ENCODE data around the gene DHX35. TPM values are rescaled to one million over a fixed set of nuclear protein-coding genes. Genes with fewer than 3 reads are reported as not detected.

Gene DHX35
- total RNA-seq, 2 donors from 2014 or later = 9.9 to 17.2 TPM

DNA sequence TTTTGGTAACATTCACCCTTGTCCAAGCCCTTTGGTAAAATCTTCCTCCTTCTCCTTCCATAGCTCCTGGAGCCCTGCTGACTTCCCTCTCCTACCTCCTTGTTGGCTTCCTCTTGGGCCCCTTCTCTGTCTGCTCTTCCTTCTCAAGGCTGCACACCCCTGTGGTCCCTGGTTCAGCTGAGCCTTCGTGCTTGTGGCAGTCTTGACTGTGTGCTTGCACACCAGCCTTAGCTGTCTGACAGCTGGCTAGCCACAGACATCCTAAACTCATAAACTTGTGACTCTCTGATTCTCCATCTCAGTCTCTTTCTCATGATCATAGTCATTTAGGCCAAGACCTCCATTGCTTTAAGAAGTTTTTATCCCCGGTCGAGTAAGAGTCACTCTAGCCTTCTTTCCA is 37.1 kb downstream of the DHX35 start:
- Mint-ChIP-seq H3K4me3 (peak overlapping the region; percentile 72), H3K4me1 (ENCODE audit: low read depth in 2 of 2) (peaks cover 8 to 25% of the 10 kb centered on the region in 2 donors), H3K36me3 (peaks cover 17% of the 10 kb centered on the region), H3K27ac (peak overlapping the region in 1 of 2 donors; percentile 5), H3K9me3 (no peaks in the 10 kb centered on the region), H3K27me3 (no peaks in the 10 kb centered on the region)
- DNase-seq (ENCODE audit: low spot score) (no peak), ATAC-seq (peak in 1 of 2 donors; percentile 55)

DNA sequence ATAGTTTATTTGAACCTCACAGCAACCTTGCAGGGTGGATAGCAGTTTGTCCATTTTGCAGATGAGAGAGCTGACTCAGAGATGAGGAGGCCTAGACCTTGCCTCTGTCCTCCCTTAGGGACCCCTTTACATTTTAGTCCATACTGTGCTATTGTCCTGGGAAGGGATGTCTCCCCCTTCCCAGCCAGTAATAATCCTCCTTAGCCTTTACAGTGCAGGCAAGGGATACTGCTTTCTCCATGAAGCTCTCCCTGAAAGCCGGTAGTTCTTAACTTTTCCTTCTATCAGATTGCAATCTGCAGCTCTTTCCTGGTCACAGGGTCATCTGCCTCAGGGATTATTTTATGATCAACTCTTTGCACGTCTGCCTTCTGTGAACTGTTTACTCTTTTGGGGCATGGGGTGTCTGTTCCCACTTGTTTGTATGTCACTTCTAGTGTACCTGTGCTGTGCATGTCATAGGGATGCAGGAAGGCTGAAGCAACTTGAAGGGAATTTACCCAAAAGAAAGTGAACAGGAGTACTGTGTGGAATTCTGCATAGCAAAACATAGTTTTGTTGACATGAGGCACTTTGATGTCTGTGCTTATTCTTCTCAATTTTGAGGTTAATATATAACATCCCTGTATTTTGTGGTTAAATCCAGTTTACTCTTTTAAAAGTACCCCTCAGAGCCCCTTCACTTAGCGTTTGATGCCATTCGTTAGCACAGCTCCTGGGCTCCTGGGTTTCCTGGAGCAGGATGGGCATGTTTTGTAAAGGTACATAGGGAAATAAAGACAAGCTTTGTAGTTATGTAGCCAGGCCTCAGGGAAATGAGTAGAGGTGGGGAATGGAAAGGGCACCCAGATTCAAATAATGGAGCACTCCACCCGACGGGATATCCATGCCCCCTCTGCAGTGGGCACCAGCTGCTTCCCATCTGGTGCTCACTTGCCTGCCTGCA is 38.1 kb downstream of the DHX35 start:
- Mint-ChIP-seq H3K4me3 (peak overlapping the region; percentile 16), H3K27me3 (no peaks in the 10 kb centered on the region), H3K4me1 (ENCODE audit: low read depth in 2 of 2) (peaks cover 8 to 25% of the 10 kb centered on the region in 2 donors), H3K36me3 (peaks cover 17% of the 10 kb centered on the region), H3K27ac (peak overlapping the region in 1 of 2 donors; percentile 5), H3K9me3 (no peaks in the 10 kb centered on the region)
- no peak for DNase-seq (ENCODE audit: low spot score)
- ATAC-seq = no peak

DNA sequence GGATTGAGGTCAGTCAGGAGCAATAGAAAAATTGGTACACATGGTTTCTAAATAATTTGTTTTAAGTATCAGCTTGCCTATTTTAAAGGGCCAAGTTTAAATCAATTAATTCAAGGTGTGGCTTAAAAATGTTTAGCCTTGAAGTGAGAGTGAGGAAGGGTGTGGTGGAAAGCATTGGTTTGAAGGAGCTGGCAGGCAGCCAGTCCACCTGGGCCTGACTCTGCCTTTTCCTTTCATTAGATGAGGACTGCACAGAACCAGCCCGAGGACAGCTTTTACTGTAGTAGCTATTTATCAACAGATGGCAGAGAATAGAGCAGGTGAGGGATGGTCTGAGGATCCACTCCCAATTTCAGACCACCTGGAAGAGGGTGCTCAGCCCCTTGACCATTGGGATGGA is 42.4 kb downstream of the DHX35 start:
- no peak overlapping the region for H3K4me3 Mint-ChIP-seq
- no peak for DNase-seq (ENCODE audit: low spot score)
- H3K27me3 Mint-ChIP-seq = no peaks in the 10 kb centered on the region
- peaks cover 32% of the 10 kb centered on the region for H3K36me3 Mint-ChIP-seq
- peaks cover 6 to 12% of the 10 kb centered on the region in 2 donors for H3K4me1 Mint-ChIP-seq (ENCODE audit: low read depth in 2 of 2)
- H3K9me3 Mint-ChIP-seq = no peaks in the 10 kb centered on the region
- ATAC-seq = no peak
- no peak overlapping the region for H3K27ac Mint-ChIP-seq

DNA sequence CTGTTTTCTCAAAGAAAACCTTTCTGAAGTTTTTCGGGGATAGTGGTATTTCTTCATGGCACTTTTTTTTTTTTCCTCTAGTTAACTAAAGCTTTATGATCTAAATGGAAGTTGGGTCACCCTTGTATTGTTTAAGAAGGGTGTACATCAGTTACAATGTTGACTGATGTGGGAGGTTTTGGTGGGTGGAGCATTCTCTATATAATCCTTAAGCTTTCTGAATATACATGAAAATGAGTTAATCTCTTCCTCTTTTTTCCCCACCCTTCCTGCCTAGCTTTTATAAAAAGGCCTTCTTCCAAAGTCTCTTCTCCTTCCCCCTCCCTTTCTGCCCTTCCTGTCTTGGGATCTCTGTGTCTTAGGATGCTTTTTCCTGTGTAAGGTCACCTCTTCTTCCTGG is 47.2 kb downstream of the DHX35 start:
- Mint-ChIP-seq H3K4me3 (no peak overlapping the region), H3K9me3 (no peaks in the 10 kb centered on the region), H3K27me3 (no peaks in the 10 kb centered on the region), H3K4me1 (ENCODE audit: low read depth in 2 of 2) (peaks cover 6 to 8% of the 10 kb centered on the region in 2 donors), H3K36me3 (peaks cover 32% of the 10 kb centered on the region), H3K27ac (no peak overlapping the region)
- no peak for DNase-seq (ENCODE audit: low spot score)
- no peak for ATAC-seq

DNA sequence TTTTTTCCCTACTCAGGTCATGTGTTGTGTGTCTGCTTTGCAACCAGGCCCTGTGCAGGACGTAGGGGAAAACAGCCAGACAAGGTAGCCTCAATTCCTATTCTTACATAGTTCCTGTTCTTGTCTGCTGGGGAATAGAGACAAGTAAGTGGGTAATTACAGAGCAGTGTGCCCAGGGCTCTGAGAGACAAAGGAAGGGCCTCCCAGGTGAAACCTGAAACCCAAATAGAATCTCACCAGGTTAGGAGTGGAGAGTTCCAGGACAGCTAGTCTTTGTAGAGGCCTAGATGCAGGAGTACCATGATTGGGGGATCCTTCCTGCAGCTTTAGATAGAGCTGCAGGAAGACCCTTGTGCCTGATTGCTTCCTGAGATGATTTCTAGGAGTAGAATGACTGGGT is 48.4 kb downstream of the DHX35 start:
- Mint-ChIP-seq H3K27me3 (no peaks in the 10 kb centered on the region), H3K36me3 (peaks cover 39% of the 10 kb centered on the region), H3K4me3 (no peak overlapping the region), H3K4me1 (ENCODE audit: low read depth in 2 of 2) (peaks cover 6 to 8% of the 10 kb centered on the region in 2 donors), H3K27ac (no peak overlapping the region), H3K9me3 (no peaks in the 10 kb centered on the region)
- ATAC-seq (no peak), DNase-seq (ENCODE audit: low spot score) (no peak)

DNA sequence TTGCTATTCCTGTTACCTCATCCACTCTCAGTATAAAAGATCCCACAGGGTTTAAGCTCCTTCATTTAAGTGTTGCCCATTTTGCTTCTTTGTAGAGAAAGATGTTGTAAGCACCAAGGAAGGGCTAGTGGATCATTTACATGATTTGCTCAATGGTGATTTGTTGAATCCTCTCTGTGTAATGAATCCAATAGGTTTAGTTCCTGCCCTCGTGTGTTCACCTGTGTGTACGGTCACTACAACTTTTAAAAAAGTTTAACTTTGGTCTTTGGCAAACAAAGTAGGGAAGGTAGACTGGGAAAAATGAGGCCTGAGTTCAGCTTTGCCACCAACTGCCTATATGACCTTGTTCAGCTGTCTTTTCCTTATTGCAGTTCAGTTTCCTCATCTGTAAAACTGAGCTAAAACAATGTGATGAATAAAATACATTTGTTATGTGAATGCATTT is 51.5 kb downstream of the DHX35 start:
- Mint-ChIP-seq H3K36me3 (peaks cover 33% of the 10 kb centered on the region), H3K4me3 (no peak overlapping the region), H3K4me1 (ENCODE audit: low read depth in 2 of 2) (peaks cover 2 to 8% of the 10 kb centered on the region in 2 donors), H3K27me3 (no peaks in the 10 kb centered on the region), H3K27ac (no peak overlapping the region), H3K9me3 (no peaks in the 10 kb centered on the region)
- no peak for ATAC-seq
- no peak for DNase-seq (ENCODE audit: low spot score)

DNA sequence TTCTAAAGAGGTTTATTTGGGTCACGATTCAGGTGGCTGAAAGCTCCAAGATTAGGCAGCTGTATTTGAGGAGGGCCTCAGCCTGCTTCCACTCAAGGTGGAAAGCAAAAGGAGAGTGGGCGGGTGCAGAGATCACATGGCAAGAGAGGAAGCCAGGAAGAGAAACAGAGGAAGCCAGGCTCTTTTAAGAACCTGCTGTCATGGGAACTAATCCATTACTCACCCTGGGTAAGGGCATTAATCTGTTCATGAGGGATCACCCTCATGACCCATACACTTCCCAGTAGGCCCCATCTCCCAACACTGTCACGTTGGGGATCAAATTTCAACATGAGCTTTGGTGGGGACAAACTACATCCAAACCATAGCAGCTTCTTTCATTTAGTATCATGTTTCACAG is 53.9 kb downstream of the DHX35 start:
- ATAC-seq (no peak), DNase-seq (ENCODE audit: low spot score) (no peak)
- Mint-ChIP-seq H3K36me3 (peaks cover 40% of the 10 kb centered on the region), H3K4me1 (ENCODE audit: low read depth in 2 of 2) (peaks cover 3 to 16% of the 10 kb centered on the region in 2 donors), H3K27me3 (no peaks in the 10 kb centered on the region), H3K27ac (no peak overlapping the region), H3K9me3 (no peaks in the 10 kb centered on the region), H3K4me3 (no peak overlapping the region)

DNA sequence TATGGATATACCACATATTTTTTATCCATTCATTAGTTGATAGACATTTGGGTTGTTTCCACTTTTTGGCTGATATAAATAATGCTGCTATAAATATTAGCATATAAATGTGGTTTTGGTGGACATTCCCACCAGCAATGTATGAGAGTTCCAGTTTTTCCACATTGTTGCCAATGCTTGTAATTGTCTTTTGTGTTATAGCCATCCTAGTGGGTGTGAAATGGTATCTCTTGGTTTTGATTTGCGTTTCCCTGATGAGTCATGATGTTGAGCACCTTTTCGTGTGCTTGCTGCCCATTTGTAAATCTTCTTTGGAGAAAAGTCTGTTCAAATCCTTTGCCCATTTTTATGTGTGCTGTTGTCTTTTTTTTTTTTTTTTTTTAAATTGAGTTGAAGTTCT is 54.4 kb downstream of the DHX35 start:
- Mint-ChIP-seq H3K36me3 (peaks cover 40% of the 10 kb centered on the region), H3K4me3 (no peak overlapping the region), H3K27me3 (no peaks in the 10 kb centered on the region), H3K27ac (no peak overlapping the region), H3K9me3 (no peaks in the 10 kb centered on the region), H3K4me1 (ENCODE audit: low read depth in 2 of 2) (peaks cover 3 to 16% of the 10 kb centered on the region in 2 donors)
- ATAC-seq = no peak
- no peak for DNase-seq (ENCODE audit: low spot score)

DNA sequence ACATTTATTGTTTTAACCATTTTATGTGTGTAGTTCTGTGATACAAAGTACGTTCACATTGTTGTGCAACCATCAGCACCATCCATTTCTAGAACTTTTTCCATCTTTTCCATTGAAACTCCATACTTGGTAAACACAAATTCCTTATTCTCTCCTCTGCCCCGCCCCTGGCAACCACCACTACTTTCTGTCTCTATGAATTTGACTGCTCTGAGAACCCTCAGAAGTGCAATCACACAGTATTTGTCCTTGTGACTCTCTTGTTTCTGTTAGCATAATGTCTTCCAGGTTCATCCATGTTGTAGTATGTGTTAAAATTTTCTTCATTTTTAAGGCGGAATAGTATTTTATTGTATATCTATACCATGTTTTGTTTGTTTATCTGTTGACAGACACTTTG is 56.9 kb downstream of the DHX35 start:
- Mint-ChIP-seq H3K27me3 (no peaks in the 10 kb centered on the region), H3K4me3 (no peak overlapping the region), H3K9me3 (no peaks in the 10 kb centered on the region), H3K36me3 (peaks cover 47% of the 10 kb centered on the region), H3K4me1 (ENCODE audit: low read depth in 2 of 2) (peaks cover 3 to 22% of the 10 kb centered on the region in 2 donors), H3K27ac (no peak overlapping the region)
- ATAC-seq (no peak), DNase-seq (ENCODE audit: low spot score) (no peak)

DNA sequence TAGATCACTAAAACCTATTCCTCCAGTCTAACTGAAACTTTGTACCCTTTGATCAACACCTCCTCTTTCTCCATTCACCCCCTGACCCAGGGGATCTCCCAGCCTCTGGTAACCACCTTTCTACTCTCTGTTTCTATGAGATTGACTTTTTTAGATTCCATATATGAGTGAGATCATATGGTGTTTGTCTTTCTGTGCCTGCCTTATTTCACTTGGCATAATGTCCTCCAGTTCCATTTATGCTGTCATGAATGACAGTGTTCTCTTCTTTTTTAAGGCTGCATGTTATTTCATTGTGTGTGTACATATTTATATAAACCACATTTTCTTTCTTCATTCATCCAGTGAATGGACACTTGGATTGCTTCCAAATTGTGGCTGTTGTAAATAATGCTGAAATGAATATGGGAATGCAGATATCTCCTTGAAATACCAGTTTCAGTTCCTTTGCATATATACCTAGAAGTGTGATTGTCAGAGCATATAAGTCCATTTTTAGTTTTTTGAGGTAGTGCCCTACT is 57.7 kb downstream of the DHX35 start:
- H3K9me3 Mint-ChIP-seq = no peaks in the 10 kb centered on the region
- H3K36me3 Mint-ChIP-seq = peaks cover 41% of the 10 kb centered on the region
- H3K4me3 Mint-ChIP-seq = peak overlapping the region; percentile 38
- peak in 1 of 2 donors; percentile 62 for ATAC-seq
- peaks cover 3 to 25% of the 10 kb centered on the region in 2 donors for H3K4me1 Mint-ChIP-seq (ENCODE audit: low read depth in 2 of 2)
- H3K27me3 Mint-ChIP-seq = no peaks in the 10 kb centered on the region
- no peak for DNase-seq (ENCODE audit: low spot score)
- H3K27ac Mint-ChIP-seq = peak overlapping the region in 1 of 2 donors; percentile 61

DNA sequence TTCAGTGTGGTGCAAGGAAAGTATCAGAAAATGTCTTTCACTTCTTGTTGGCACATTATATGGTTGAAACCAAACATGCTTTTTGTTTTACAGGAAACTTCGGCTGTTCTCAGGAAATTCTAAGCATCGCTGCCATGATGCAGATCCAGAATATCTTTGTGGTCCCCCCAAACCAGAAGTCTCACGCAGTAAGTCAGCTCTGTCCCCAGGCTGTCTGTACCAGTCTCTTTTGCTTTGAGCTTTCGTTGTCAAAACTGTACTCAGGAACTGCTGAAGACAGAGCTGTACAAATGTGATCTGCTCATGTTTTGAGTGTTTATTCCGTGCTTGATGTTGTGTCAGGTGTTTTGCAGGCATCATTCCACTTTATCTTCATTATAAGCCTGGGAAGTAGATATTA is 59.6 kb downstream of the DHX35 start:
- H3K4me1 Mint-ChIP-seq (ENCODE audit: low read depth in 2 of 2) = peaks cover 8 to 42% of the 10 kb centered on the region in 2 donors
- H3K4me3 Mint-ChIP-seq = peak overlapping the region; percentile 51
- DNase-seq (ENCODE audit: low spot score) (no peak), ATAC-seq (peak; percentile 50 to 88)
- no peaks in the 10 kb centered on the region for H3K9me3 Mint-ChIP-seq
- peak overlapping the region in 1 of 2 donors; percentile 61 for H3K27ac Mint-ChIP-seq
- H3K27me3 Mint-ChIP-seq = no peaks in the 10 kb centered on the region
- H3K36me3 Mint-ChIP-seq = peaks cover 45% of the 10 kb centered on the region

DNA sequence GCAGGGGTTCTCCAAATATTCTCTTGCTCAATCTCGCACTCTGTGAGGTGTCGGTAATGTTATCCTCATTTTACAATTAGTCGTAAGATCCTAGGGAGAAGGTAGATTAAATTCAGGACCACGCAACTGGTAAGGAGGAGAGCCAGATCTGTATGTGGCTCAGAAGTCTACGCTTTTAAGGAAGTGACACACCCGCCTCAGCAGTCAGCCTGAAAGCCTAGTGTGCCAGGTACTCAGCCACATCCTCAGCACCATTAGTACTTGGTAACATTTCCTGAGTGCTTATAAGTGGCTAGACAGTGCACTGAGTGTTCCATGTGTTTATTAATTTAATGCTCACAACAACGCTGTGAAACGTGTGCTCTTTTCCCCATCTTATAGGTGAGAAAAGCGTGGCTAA is 63.7 kb downstream of the DHX35 start:
- DNase-seq (ENCODE audit: low spot score) = no peak
- Mint-ChIP-seq H3K36me3 (peaks cover 24% of the 10 kb centered on the region), H3K4me1 (ENCODE audit: low read depth in 2 of 2) (peaks cover 5 to 26% of the 10 kb centered on the region in 2 donors), H3K27ac (peak overlapping the region; percentile 0 to 53), H3K4me3 (peak overlapping the region; percentile 62), H3K27me3 (no peaks in the 10 kb centered on the region), H3K9me3 (no peaks in the 10 kb centered on the region)
- ATAC-seq = peak in 1 of 2 donors; percentile 72

DNA sequence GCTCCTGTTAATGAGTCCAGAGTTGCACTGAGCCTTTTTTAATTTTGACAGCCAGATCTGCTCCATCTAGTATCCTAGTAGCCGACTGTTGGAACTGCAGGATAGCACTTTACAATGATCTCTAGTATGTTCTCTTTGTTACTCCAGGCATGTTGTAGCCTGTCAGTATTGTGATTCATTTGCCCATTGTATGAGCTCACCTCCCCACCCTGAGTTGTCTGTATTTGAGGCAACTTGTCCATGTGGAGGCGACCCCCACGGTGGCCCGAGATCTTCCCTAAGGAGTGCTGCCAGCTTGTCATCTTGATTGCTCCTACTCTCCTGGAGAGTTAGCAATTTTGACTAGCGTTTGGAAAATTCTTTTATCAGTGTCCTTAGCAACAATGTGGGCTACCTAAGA is 67.2 kb downstream of the DHX35 start:
- no peak overlapping the region for H3K27ac Mint-ChIP-seq
- H3K9me3 Mint-ChIP-seq = no peaks in the 10 kb centered on the region
- DNase-seq (ENCODE audit: low spot score) = no peak
- no peak overlapping the region for H3K4me3 Mint-ChIP-seq
- H3K36me3 Mint-ChIP-seq = peaks cover 15% of the 10 kb centered on the region
- no peaks in the 10 kb centered on the region for H3K27me3 Mint-ChIP-seq
- no peak for ATAC-seq
- peaks cover 5 to 20% of the 10 kb centered on the region in 2 donors for H3K4me1 Mint-ChIP-seq (ENCODE audit: low read depth in 2 of 2)

DNA sequence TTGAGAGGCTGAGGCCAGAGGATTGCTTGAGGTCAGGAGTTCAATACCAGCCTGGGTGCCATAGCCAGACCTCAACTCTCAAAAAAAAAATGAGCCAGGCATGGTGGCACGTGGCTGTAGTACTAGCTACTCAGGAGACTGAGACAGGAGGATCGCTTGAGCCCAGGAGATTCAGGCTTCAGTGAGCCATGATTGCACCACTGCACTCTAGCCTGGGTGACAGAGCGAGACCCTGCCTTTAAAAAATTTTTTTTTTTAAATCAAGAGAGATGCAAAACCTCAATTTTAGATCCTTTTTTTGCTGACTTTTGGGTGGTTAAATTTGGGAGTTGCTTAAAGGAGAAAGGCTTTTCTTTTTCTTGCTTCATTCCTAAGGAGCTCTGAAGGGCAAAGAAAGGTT is 70.9 kb downstream of the DHX35 start:
- no peak overlapping the region for H3K27ac Mint-ChIP-seq
- no peaks in the 10 kb centered on the region for H3K9me3 Mint-ChIP-seq
- peaks cover 13% of the 10 kb centered on the region for H3K36me3 Mint-ChIP-seq
- H3K4me1 Mint-ChIP-seq (ENCODE audit: low read depth in 2 of 2) = no peaks in the 10 kb centered on the region
- H3K4me3 Mint-ChIP-seq = no peak overlapping the region
- DNase-seq (ENCODE audit: low spot score) = no peak
- ATAC-seq = no peak
- no peaks in the 10 kb centered on the region for H3K27me3 Mint-ChIP-seq

Data from natural killer cell treated with Interleukin-12 subunit alpha and Interleukin-12 subunit beta and Interleukin-15 and Interleukin-18, amount 100 ng/mL, for 72 hours (primary cell).